NK-92 (cell line): ENCODE results near the gene SH3RF1.
"Not testable (repeated sequence)": the region's sequence is repeated elsewhere in the genome, so short reads cannot be mapped to it uniquely, and the experiment has no call there.

Experiments used
- DNase-seq: peaks from one replicate; lab custom pipeline; 2025; ENCODE audit not compliant: unreplicated experiment; lab: John Stamatoyannopoulos, UW

Gene SH3RF1

GRCh38 chr4:169277838-169278237 lies 7.1 kb upstream of the SH3RF1 start:
- DNase-seq, result not testable (repeated sequence)

DNA sequence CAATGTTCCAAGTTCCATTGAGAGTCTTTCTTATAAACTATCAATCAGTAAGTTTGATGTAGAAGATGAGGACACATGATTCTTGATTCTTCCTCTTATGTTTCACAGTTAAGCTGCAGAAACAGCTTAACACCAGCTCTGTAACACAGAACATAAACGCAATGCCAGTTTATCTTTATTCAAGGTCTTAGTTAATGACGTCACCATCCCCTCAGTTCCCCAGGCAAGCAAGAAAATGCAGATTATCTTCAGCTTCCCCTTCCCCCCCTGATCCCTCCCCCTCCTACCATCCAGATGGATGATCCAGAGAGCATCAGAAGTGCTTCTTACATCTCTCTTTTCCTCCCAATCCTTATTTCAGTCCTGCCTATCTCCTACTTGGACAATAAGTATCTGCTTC lies 4.4 kb upstream of the SH3RF1 start:
- no peak for DNase-seq

- DNase-seq, result no peak
Measured at GRCh38 chr4:169274033-169274432, 3.3 kb upstream of the SH3RF1 start.

DNA sequence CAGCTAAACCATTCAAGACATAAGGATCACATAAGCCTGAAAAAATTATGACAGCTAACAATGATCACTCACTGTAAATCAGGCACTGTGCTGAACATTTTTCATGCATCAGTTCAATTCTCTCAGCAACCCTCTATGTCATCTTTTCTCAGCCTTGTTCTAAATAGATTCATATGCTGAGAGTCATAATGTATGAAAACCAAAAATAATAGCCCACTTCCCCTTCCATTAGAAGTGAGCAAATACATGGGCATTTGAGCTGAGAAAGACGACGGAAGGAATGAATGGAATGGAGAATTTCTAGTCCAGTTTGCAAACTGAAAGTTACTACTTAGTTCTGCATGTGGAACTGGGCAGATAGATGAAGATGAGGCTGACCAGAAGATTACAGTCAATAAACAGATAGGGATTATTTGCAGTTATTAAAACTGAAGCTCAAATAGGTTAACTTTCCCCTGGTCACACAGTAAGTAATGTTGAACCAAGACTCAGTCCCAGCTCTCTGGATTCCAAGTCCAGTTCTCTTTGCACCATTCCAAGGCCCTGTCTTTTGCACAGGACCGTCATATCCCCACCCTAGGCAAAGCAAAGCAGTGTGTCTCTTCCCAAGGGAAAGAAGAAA lies 1.6 kb upstream of the SH3RF1 start:
- no peak for DNase-seq

- no peak for DNase-seq
Measured at GRCh38 chr4:169271692-169272007, 894 bp upstream of the SH3RF1 start.

DNA sequence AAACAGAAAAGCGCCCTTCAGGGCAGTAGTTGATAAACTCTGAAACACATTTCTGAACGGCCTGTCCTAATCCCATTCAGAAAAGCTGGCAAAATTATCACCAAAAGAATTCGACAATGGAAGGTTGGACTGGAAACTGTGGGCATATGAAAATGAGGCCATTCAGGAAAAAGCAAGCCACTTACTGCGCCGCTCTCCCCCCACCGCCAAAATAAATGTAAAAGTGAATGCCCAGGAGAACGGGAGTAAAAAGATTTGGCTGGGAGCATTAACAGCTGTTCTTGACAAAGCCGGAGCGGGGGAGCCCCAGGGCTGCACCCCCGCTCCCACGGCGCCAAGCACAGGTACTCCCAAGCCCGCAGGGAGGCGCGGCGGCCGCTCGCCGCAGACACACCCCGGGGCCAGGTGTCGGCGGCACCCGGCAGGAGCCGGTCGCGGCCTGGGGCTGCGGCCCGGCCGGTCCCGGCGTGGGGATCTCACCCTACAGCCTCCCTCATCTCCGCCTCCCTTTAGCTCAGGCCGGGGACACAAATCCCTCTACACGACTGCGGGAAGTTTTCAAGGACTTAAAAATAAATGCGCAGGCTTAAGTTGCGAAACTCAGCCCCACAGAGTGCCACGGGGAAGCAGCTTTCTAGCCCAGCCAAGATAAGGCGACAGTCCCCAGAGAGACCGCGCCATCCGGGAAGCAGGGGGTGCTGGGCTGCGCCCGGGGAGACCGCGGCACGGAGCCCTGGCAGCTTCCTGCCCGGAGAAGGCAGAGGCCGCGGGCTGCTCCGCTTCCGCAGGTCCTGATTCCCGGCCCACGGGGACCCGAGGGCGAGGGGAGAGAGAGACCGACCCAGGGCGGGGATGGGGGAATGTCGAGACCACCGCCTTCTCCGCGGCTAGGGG lies 593 bp downstream of the SH3RF1 start:
- no peak for DNase-seq

- no peak for DNase-seq
Measured at GRCh38 chr4:169268951-169269760, 1.6 kb downstream of the SH3RF1 start.

GRCh38 chr4:169267070-169267469 lies 3.7 kb downstream of the SH3RF1 start:
- no peak for DNase-seq

DNA sequence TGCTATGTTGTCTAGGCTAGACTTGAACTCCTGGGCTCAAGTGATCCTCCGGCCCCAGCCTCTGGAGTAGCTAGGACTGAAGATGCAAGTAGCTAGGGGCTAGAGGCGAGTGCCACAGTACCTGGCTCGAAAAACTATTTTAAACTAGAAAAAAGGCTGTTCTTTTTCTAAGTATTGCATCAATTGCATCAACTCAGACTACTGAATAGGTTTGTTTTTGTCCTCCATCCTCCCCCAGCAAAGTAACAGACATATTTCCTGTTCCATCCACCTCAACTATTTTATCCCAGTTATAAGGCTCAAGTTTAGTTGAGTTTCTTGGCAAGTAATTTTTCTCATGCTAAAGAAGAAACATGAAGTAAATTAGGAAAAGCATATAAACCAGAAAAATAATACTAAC lies 4.1 kb downstream of the SH3RF1 start:
- no peak for DNase-seq

- DNase-seq, result no peak
Measured at GRCh38 chr4:169266081-169266480, 4.7 kb downstream of the SH3RF1 start.

- DNase-seq, result no peak
Measured at GRCh38 chr4:169263791-169264392, 6.9 kb downstream of the SH3RF1 start.

DNA sequence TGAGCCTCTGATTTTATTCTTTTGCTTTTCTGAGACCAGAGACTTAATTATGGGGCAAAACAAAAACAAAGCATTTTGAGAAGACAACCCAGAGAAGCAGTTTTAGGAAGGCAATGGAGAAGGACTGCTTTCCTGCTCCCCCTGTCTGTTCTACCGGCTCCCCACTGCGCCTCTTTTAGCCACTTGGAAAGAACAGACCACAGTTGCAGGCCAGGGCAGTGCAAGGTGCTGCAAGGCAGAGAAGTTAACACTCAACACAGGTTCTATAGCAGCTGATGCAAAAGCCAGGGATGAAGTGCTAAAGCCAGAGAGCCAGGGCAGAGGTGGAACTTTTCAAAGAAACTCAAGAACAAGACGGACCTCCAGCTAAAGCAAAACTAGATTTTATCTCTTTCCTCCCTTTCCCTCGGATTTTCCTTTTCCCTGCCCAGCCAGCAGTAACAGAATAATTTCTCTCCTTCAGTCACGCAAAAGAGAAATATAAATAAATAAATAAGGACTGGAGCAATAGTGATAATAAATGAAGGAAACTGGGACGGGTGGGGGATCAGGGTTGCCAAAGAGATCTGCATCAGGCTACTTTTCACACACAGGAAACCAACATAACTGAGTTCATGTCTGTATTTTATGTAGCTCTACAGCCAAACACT lies 10.4 kb downstream of the SH3RF1 start:
- DNase-seq, result no peak

DNA sequence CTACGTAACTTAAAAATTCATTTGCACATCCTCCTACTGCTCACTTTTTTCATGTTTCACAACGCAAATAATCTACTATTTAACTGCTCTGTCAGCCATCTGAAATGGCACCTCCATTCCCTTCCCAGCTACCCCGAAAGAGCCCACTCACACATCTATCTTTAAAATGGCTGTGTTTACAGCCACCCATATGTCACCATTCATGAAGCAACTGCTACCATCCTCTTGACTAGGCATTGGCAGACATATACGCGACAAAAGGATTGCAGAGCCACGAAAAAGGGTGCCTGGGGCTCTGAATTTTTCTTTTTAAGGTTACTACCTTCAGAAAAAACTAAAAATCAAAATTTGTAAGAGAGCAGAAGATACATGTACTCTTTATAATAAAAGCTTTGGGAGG lies 11.5 kb downstream of the SH3RF1 start:
- DNase-seq, result no peak

GRCh38 chr4:169258141-169258540 lies 12.6 kb downstream of the SH3RF1 start:
- no peak for DNase-seq

DNA sequence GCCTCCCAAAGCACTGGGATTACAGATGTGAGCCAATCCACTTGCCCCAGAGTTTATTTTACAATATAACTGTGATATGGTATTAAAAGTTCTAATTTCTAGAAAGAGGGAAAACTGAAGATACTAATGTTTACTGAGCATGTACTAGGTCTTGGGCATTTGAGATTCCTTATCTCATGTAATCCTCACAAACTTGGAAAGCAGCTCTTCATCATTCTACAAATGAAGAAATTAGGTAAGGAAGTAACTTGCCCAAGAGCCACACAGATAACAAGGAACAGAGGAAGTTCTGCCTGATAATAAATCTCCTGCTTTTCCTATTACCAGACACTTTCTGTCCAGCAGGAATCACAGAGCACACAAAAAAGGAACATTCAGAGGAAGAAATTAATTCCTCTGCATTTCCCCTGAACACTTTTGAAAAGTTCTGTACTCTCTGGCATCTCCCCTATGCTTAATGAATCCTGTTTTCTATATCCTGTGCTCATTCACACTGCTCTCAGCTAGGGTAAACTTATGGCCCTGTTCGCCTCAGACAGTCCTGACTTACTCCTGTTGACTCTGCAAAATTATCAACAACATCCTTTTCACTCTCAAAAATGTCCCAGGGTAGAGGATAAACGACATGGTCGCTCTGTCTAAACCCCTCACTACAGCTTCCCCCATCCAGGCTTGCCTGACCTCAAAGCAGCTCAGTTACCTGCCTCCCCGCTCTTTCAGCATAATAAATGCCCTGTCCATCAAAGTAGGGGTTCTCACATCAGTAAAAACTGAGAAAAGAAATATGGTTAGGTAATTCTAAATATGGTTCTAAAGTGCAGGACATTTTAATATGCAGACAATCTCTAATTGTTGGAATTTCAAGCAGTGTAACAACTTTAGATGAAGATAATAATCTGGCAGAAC lies 13.6 kb downstream of the SH3RF1 start:
- DNase-seq, result no peak

DNA sequence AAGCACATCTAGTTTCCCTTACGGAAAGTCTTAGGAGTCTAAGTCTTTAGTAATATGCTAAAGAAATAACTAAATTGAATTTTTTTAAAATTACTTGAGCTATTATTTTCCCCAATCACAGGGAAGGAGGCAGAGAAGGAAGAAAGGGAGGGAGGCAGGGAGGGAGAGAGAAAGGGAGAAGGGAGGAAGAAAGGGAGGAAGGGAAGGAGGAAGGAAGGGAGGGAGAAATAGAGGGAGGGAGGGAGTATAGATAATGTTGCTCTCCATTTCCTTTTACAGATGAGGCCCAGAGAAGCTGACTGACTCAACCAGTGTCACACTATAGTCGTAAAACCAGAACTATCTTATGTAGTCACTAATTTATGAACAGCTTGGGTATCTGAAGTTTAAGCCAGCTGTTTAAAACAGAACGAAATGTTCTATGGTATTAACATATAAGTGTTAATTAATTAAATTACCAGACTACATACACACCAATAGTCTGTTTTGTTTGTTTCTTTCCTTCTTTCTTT lies 14.6 kb downstream of the SH3RF1 start:
- no peak for DNase-seq

- DNase-seq, result no peak
Measured at GRCh38 chr4:169254546-169254983, 16.2 kb downstream of the SH3RF1 start.

- no peak for DNase-seq
Measured at GRCh38 chr4:169253904-169254303, 16.9 kb downstream of the SH3RF1 start.

DNA sequence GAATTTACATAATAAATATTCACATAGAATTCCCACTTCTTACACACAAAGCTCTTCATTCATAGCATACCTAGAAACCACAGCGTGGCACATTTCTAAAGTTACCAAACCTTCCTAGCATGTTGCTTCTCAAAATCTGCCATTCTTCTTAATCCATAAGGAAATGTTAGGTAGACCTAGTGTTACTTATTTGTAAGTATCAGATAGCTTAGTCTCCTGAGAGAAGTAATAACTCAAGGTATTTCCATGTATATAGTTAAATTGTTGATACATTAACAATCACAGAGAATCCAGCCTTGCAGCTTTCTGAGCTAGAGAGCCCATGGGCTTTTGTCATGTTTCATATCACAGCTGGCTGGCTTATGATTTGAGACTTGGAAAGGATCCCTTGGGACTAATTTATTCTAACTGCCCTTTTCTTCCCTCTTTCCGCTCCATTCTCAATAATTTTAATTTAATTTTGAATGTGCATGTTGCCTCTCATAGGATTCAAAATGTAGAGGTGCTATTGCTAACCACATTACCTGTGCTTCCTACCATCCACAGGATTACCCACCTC lies 17.6 kb downstream of the SH3RF1 start:
- no peak for DNase-seq
